Calu3 (cell line): ENCODE data around the gene CENPW. TPM values are rescaled to one million over a fixed set of nuclear protein-coding genes. Genes with fewer than 3 reads are reported as not detected.

Experiments
- BruUV-seq: library from RNA; stranded (reverse); fragments of 400-500 nt; replicated peaks from 2 replicates; lab custom pipeline; 2021; lab: Mats Ljungman, UMichigan
- CTCF ChIA-PET: fragments of 300-600 bp; sonication (Branson Sonifier 250); formaldehyde crosslinking; loops from one replicate; lab custom pipeline; 2022; ENCODE audit warnings: antibody characterized with exemption; lab: Charles Lee
- DNase-seq: peaks from one replicate; pipeline ENCODE4 v3.0.0; 2022
- H3K27ac Mint-ChIP-seq: one replicate; pipeline ENCODE4 v1.8.0; 2022; ENCODE audit warnings: mixed read lengths; ENCODE audit not compliant: unreplicated experiment
- H3K27me3 Mint-ChIP-seq: one replicate; pipeline ENCODE4 v1.8.0; 2022; ENCODE audit warnings: mixed read lengths; ENCODE audit not compliant: unreplicated experiment
- H3K36me3 Mint-ChIP-seq: one replicate; pipeline ENCODE4 v1.8.0; 2022; ENCODE audit warnings: mild to moderate bottlenecking, moderate library complexity, mixed read lengths; ENCODE audit not compliant: insufficient read depth, unreplicated experiment
- H3K4me1 Mint-ChIP-seq: one replicate; pipeline ENCODE4 v1.8.0; 2022; ENCODE audit warnings: mild to moderate bottlenecking, low read depth, mixed read lengths; ENCODE audit not compliant: unreplicated experiment
- H3K4me3 Mint-ChIP-seq: one replicate; pipeline ENCODE4 v1.8.0; 2022; ENCODE audit warnings: mild to moderate bottlenecking, low read depth, moderate library complexity, mixed read lengths; ENCODE audit not compliant: unreplicated experiment
- H3K9me3 Mint-ChIP-seq: one replicate; pipeline ENCODE4 v1.8.0; 2022; ENCODE audit warnings: low read depth, mixed read lengths; ENCODE audit not compliant: unreplicated experiment
- CTCF ChIP-seq: fragments of 200-600 bp; IDR thresholded peaks from one replicate; pipeline ENCODE4 v1.8.0; 2022; ENCODE audit warnings: antibody characterized with exemption; ENCODE audit not compliant: unreplicated experiment
- intact Hi-C: fragments of 100-400 bp; cut with micrococcal nuclease; formaldehyde crosslinking; loops from one replicate; pipeline ENCODE4 v1.10.0; 2022; ENCODE audit not compliant: unreplicated experiment
- total RNA-seq: library from RNA; stranded (reverse); gene quantifications from 2 replicates; pipeline ENCODE4 v1.2.3, GENCODE V29; 2022

The CENPW gene
- total RNA-seq, 1 experiment from 2014 or later = 73.4 TPM

GRCh38 chr6:126313941-126314340, 26.0 kb upstream of the CENPW start:
- Mint-ChIP-seq H3K27me3 (no peaks in the 10 kb centered on the region), H3K9me3 (no peaks in the 10 kb centered on the region), H3K36me3 (no peaks in the 10 kb centered on the region), H3K4me3 (no peak overlapping the region), H3K27ac (no peak overlapping the region), H3K4me1 (peaks cover 49% of the 10 kb centered on the region)
- TF ChIP-seq CTCF = no peak
- no peak for DNase-seq
- CTCF ChIA-PET = interaction anchor here (0.6 kb wide), 1 partner anchor 10 kb away, joined by 3 read pairs; no protein-coding TSS in a partner anchor
- BruUV-seq = no TSS peak
- intact Hi-C loops = no loop called here

- peak overlapping the region; percentile 48 for H3K27ac Mint-ChIP-seq
- H3K36me3 Mint-ChIP-seq = no peaks in the 10 kb centered on the region
- DNase-seq = no peak
- H3K4me3 Mint-ChIP-seq = no peak overlapping the region
- H3K27me3 Mint-ChIP-seq = no peaks in the 10 kb centered on the region
- H3K4me1 Mint-ChIP-seq = peaks cover 25% of the 10 kb centered on the region
- intact Hi-C loops = no loop called here
- no peak for TF ChIP-seq CTCF
- no peaks in the 10 kb centered on the region for H3K9me3 Mint-ChIP-seq
- CTCF ChIA-PET = no interaction called here
- no TSS peak for BruUV-seq
Observed at GRCh38 chr6:126318797-126319196, 21.1 kb upstream of the CENPW start.

GRCh38 chr6:126333729-126334128, 6.2 kb upstream of the CENPW start:
- no peaks in the 10 kb centered on the region for H3K9me3 Mint-ChIP-seq
- no peaks in the 10 kb centered on the region for H3K4me1 Mint-ChIP-seq
- no peak overlapping the region for H3K4me3 Mint-ChIP-seq
- no peaks in the 10 kb centered on the region for H3K36me3 Mint-ChIP-seq
- no peak overlapping the region for H3K27ac Mint-ChIP-seq
- no peak for DNase-seq
- TF ChIP-seq CTCF = no peak
- BruUV-seq = no TSS peak
- CTCF ChIA-PET = no interaction called here
- H3K27me3 Mint-ChIP-seq = no peaks in the 10 kb centered on the region
- intact Hi-C loops = no loop called here

- H3K4me1 Mint-ChIP-seq = no peaks in the 10 kb centered on the region
- no TSS peak for BruUV-seq
- CTCF ChIA-PET = no interaction called here
Observed at GRCh38 chr6:126335210-126335609, 4.7 kb upstream of the CENPW start.

More at GRCh38 chr6:126335210-126335609, 4.7 kb upstream of the CENPW start:
- no peaks in the 10 kb centered on the region for H3K36me3 Mint-ChIP-seq
- H3K9me3 Mint-ChIP-seq = no peaks in the 10 kb centered on the region
- H3K27ac Mint-ChIP-seq = no peak overlapping the region
- no peak overlapping the region for H3K4me3 Mint-ChIP-seq
- intact Hi-C loops = no loop called here
- TF ChIP-seq CTCF = no peak
- no peaks in the 10 kb centered on the region for H3K27me3 Mint-ChIP-seq
- no peak for DNase-seq
